AML-193 (cell line): ENCODE data around the gene GRSF1.
A peak's percentile ranks its signal among the peaks of the same experiment; 100 is the strongest.
"Not testable (repeated sequence)": the region's sequence is repeated elsewhere in the genome, so short reads cannot be mapped to it uniquely, and the experiment has no call there.

ENCODE experiments used
- DNase-seq, 2 experiments: peaks; one replicate each; lab custom pipeline; 2025; lab: John Stamatoyannopoulos, UW

GRSF1 gene

GRCh38 chr4:70839589-70840093 lies at the start of gene GRSF1:
Gene GRSF1 (minus strand): TSS chr4:70839890. CDS start chr4:70839827, 63 bp downstream.
- DNase-seq = peak; percentile 66 to 77

GRCh38 chr4:70885174-70885573 lies 45.5 kb upstream of the GRSF1 start:
- no peak for DNase-seq

GRCh38 chr4:70880739-70881138 lies 41.0 kb upstream of the GRSF1 start:
- no peak for DNase-seq

- DNase-seq = no peak
Measured at GRCh38 chr4:70877556-70877955, 37.9 kb upstream of the GRSF1 start.

- no peak for DNase-seq
Measured at GRCh38 chr4:70874268-70875156, 34.8 kb upstream of the GRSF1 start.

GRCh38 chr4:70873216-70873615 lies 33.5 kb upstream of the GRSF1 start:
- no peak for DNase-seq

GRCh38 chr4:70868778-70869177 lies 29.1 kb upstream of the GRSF1 start:
- DNase-seq = no peak

- no peak for DNase-seq
Measured at GRCh38 chr4:70863099-70863790, 23.6 kb upstream of the GRSF1 start.

- DNase-seq = no peak
Measured at GRCh38 chr4:70859066-70859465, 19.4 kb upstream of the GRSF1 start.

GRCh38 chr4:70858454-70858853 lies 18.8 kb upstream of the GRSF1 start:
- no peak for DNase-seq

- DNase-seq = no peak
Measured at GRCh38 chr4:70855464-70855863, 15.8 kb upstream of the GRSF1 start.

- DNase-seq = no peak
Measured at GRCh38 chr4:70849291-70849690, 9.6 kb upstream of the GRSF1 start.

GRCh38 chr4:70844180-70844579 lies 4.5 kb upstream of the GRSF1 start:
- DNase-seq = no peak

GRCh38 chr4:70842761-70843435 lies 3.2 kb upstream of the GRSF1 start:
- DNase-seq = no peak

- no peak for DNase-seq
Measured at GRCh38 chr4:70841951-70842350, 2.3 kb upstream of the GRSF1 start.

- DNase-seq = no peak
Measured at GRCh38 chr4:70841211-70841610, 1.5 kb upstream of the GRSF1 start.

- not testable (repeated sequence) for DNase-seq
Measured at GRCh38 chr4:70840631-70841030, 941 bp upstream of the GRSF1 start.

GRCh38 chr4:70840137-70840536 lies 447 bp upstream of the GRSF1 start:
- not testable (repeated sequence) for DNase-seq

- DNase-seq = peak; percentile 48 to 51
Measured at GRCh38 chr4:70838666-70839588, 763 bp downstream of the GRSF1 start.

GRCh38 chr4:70838204-70838603 lies 1.5 kb downstream of the GRSF1 start:
- no peak for DNase-seq

- DNase-seq = peak in 1 of 2 experiments; percentile 7
Measured at GRCh38 chr4:70836081-70836480, 3.6 kb downstream of the GRSF1 start.
